ENCODE data around the gene TRAK1.

Gene TRAK1

DNA sequence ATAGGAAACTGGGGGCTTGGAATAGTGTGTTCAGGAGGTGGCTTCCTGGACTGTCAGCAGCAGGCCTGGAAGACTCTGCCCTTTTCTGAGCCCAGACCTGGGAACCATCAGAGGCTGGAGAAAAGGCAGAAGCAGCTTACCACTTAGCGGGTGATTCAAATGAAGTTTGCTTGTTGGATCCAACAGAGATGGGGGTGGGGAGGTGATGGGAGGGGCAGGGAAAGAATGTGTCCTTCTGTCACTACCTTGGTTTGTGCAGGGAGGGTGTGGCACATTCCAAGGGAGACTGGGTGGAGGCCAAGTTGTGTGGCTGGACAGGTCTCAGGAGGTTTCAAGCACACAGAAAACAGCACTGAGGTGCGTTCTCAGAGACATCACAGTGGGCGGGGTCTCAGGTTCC is 58.8 kb downstream of the TRAK1 start:
- no peak for DNase-seq (ENCODE audit: low read depth in 1 of 2, low spot score in 1 of 2)
- TF ChIP-seq SPI1 (IDR thresholded peaks at IDR 0.05; ENCODE audit: borderline replicate concordance, low read depth) (no peak), GABPA (IDR thresholded peaks at IDR 0.05; ENCODE audit: low read depth) (no peak), POLR2AphosphoS5 (IDR thresholded peaks at IDR 0.05; ENCODE audit: low read depth) (no peak), CTCF (IDR thresholded peaks at IDR 0.05; ENCODE audit: insufficient read depth, low read length) (no peak), REST (IDR thresholded peaks at IDR 0.05; ENCODE audit: insufficient replicate concordance, low read depth) (no peak)
- Histone ChIP-seq H3K27ac (replicated peaks) (no peak overlapping the region), H3K4me3 (replicated peaks; ENCODE audit: insufficient read depth, low read length) (no peak overlapping the region), H3K27me3 (ENCODE audit: insufficient read depth, poor library complexity, severe bottlenecking) (no peaks in the 10 kb centered on the region)

DNA sequence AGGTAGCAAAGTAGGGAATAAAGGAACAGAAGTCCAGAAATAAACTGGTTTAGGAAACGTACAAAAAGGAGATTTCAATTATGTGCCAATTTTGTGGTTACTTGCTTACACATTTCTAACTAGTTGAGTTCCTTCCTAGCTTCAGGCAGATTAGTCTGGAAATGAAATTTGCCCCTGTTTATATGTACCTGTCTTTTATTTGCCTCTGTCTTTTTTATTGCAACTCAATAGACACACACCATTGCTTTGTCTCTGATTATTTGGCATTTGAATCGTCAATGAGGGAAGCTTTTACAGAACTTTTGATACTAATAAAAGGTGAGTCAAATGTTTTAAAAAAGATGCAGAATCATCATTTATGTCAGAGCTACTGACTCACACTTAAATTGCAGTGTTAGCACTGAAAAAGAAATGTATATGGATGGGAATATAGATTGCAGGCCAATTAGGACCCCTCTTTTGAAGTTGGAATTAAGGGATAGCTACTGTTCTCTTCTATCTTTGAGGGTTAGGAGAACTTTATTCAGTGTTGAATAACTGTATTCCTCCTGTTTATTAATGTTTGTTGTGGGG is 60.5 kb downstream of the TRAK1 start:
- no peaks in the 10 kb centered on the region for H3K27me3 ChIP-seq (ENCODE audit: insufficient read depth, poor library complexity, severe bottlenecking)
- no peak overlapping the region for H3K27ac ChIP-seq (replicated peaks)
- no peak for TF ChIP-seq GABPA (IDR thresholded peaks at IDR 0.05; ENCODE audit: low read depth)
- TF ChIP-seq SPI1 (IDR thresholded peaks at IDR 0.05; ENCODE audit: borderline replicate concordance, low read depth) = no peak
- no peak for TF ChIP-seq CTCF (IDR thresholded peaks at IDR 0.05; ENCODE audit: insufficient read depth, low read length)
- no peak for TF ChIP-seq REST (IDR thresholded peaks at IDR 0.05; ENCODE audit: insufficient replicate concordance, low read depth)
- no peak for TF ChIP-seq POLR2AphosphoS5 (IDR thresholded peaks at IDR 0.05; ENCODE audit: low read depth)
- DNase-seq (ENCODE audit: low read depth in 1 of 2, low spot score in 1 of 2) = no peak
- H3K4me3 ChIP-seq (replicated peaks; ENCODE audit: insufficient read depth, low read length) = no peak overlapping the region

DNA sequence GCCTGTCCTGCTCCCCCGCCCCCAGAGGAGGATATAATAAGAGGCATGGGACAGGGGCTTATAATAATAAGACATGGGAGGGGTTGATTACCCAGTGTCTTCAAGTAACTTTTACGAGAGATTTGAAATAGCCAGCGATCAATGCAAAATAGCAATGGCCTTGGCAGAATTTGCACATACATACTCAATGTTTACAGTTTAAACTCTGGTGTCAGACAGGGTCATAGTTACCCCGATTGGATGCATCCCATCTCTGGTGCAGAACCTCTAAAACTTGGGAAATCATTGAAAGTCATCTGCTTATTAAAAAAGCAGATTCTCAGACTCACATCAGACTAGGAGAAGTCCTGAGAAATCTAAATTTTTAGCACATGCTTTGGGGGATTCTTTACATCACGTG is 61.0 kb downstream of the TRAK1 start:
- H3K27me3 ChIP-seq (ENCODE audit: insufficient read depth, poor library complexity, severe bottlenecking) = no peaks in the 10 kb centered on the region
- no peak for DNase-seq (ENCODE audit: low read depth in 1 of 2, low spot score in 1 of 2)
- no peak overlapping the region for H3K27ac ChIP-seq (replicated peaks)
- TF ChIP-seq POLR2AphosphoS5 (IDR thresholded peaks at IDR 0.05; ENCODE audit: low read depth) (no peak), CTCF (IDR thresholded peaks at IDR 0.05; ENCODE audit: insufficient read depth, low read length) (no peak), GABPA (IDR thresholded peaks at IDR 0.05; ENCODE audit: low read depth) (no peak), SPI1 (IDR thresholded peaks at IDR 0.05; ENCODE audit: borderline replicate concordance, low read depth) (no peak), REST (IDR thresholded peaks at IDR 0.05; ENCODE audit: insufficient replicate concordance, low read depth) (no peak)
- H3K4me3 ChIP-seq (replicated peaks; ENCODE audit: insufficient read depth, low read length) = no peak overlapping the region
